ENCODE data around the gene PCP4. TPM values are rescaled to one million over a fixed set of nuclear protein-coding genes. Genes with fewer than 3 reads are reported as not detected.

PCP4 gene
- total and polyA plus RNA-seq, 2 experiments from 2014 or later, result 2.5 TPM; not detected in 1

DNA sequence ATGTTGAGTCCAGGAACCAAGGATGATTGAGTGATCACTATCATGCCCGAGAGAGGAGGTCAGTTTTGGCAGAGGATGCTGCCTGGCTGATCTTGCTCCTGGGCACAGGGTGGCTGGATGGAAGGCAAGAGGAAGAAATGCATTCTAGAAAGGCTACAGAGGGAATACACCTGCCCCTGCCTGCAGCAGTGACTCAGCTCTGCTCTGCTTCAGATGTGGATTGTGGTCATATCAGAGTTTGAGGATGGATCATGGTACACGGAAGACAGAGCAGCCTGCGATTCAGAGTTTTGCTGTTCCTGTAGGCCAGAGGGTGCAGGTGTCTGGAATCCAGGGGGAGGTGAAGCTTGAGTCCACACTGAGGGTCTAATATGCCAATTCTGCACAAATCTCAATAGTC is 37.2 kb downstream of the PCP4 start:
- Histone ChIP-seq H3K4me1 (ENCODE audit: low read depth) (no peaks in the 10 kb centered on the region), H3K36me3 (no peaks in the 10 kb centered on the region), H3K4me3 (no peak overlapping the region), H3K27ac (no peak overlapping the region), H3K27me3 (no peaks in the 10 kb centered on the region), H3K9me3 (ENCODE audit: low read depth) (no peaks in the 10 kb centered on the region)
- DNase-seq (ENCODE audit: low read depth in 1 of 2, low spot score in 1 of 2), result no peak
- TF ChIP-seq, protein P1, sequence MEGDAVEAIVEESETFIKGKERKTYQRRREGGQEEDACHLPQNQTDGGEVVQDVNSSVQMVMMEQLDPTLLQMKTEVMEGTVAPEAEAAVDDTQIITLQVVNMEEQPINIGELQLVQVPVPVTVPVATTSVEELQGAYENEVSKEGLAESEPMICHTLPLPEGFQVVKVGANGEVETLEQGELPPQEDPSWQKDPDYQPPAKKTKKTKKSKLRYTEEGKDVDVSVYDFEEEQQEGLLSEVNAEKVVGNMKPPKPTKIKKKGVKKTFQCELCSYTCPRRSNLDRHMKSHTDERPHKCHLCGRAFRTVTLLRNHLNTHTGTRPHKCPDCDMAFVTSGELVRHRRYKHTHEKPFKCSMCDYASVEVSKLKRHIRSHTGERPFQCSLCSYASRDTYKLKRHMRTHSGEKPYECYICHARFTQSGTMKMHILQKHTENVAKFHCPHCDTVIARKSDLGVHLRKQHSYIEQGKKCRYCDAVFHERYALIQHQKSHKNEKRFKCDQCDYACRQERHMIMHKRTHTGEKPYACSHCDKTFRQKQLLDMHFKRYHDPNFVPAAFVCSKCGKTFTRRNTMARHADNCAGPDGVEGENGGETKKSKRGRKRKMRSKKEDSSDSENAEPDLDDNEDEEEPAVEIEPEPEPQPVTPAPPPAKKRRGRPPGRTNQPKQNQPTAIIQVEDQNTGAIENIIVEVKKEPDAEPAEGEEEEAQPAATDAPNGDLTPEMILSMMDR (IDR thresholded peaks at IDR 0.05; ENCODE audit: low read depth, low read length), result no peak

- Histone ChIP-seq H3K36me3 (no peaks in the 10 kb centered on the region), H3K27me3 (no peaks in the 10 kb centered on the region), H3K27ac (no peak overlapping the region), H3K4me1 (ENCODE audit: low read depth) (no peaks in the 10 kb centered on the region), H3K9me3 (ENCODE audit: low read depth) (no peaks in the 10 kb centered on the region), H3K4me3 (no peak overlapping the region)
- DNase-seq (ENCODE audit: low read depth in 1 of 2, low spot score in 1 of 2), result no peak
- TF ChIP-seq, protein P1 (IDR thresholded peaks at IDR 0.05; ENCODE audit: low read depth, low read length), result no peak
These were observed 41.2 kb downstream of the PCP4 start for GRCh38 chr21:39908265-39908923.

GRCh38 chr21:39911286-39912199 is 44.3 kb downstream of the PCP4 start:
- Histone ChIP-seq H3K4me3 (no peak overlapping the region), H3K36me3 (no peaks in the 10 kb centered on the region), H3K9me3 (ENCODE audit: low read depth) (no peaks in the 10 kb centered on the region), H3K4me1 (ENCODE audit: low read depth) (no peaks in the 10 kb centered on the region), H3K27me3 (no peaks in the 10 kb centered on the region), H3K27ac (no peak overlapping the region)
- no peak for DNase-seq (ENCODE audit: low read depth in 1 of 2, low spot score in 1 of 2)
- TF ChIP-seq, protein P1 (IDR thresholded peaks at IDR 0.05; ENCODE audit: low read depth, low read length), result no peak

DNA sequence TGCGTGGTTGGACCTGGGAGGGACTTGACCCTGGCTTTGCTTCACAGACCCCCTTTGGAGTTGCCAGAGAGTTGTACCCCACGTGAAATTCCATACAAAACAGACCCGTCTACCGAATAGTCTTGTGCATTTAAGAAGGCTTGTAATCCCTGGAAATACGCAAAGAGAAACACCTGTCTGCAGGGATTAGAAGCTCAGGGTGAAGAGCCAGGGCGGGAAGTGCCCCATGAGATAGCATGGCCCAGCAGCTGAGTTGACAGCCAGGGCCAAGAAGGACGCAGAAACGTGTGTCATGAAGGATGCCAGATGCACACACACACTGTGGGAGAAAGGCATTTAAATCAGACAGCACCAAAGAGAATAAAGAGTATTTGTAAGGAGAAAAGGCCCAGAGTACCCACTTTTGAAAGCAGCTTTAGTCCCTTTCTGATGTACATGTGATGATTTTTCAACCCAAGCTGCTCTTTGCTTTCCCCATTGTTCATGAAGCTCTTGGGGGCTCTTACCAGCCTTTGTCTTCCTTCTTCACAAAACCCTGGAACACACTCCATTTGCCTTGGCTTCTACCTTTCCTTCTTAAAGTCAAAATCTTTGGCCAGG is 46.6 kb downstream of the PCP4 start:
- no peaks in the 10 kb centered on the region for H3K9me3 ChIP-seq (ENCODE audit: low read depth)
- no peak overlapping the region for H3K27ac ChIP-seq
- H3K27me3 ChIP-seq, result peaks cover 4% of the 10 kb centered on the region
- TF ChIP-seq, protein P1 (IDR thresholded peaks at IDR 0.05; ENCODE audit: low read depth, low read length), result no peak
- no peak overlapping the region for H3K4me3 ChIP-seq
- H3K4me1 ChIP-seq (ENCODE audit: low read depth), result no peaks in the 10 kb centered on the region
- no peaks in the 10 kb centered on the region for H3K36me3 ChIP-seq
- no peak for DNase-seq (ENCODE audit: low read depth in 1 of 2, low spot score in 1 of 2)

DNA sequence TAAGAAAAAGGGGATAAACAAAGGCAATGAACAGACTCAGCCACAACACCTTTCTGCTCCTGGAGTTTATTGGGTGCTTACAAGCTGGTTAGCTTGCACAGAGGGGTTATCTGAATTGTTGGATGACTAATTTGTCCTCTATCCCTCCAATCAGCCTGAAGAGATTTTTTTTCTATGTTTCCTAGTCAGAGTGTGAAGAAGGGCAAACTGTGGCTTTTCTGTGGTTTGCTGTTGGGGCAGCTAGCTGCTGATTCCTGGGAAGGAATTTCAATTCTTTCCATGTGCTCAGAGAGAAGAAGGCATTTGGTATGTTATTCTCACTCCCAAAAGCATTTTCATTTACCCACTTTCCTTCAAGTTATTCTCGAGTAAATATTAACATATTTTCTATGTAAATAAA is 48.6 kb downstream of the PCP4 start:
- H3K27ac ChIP-seq, result no peak overlapping the region
- no peaks in the 10 kb centered on the region for H3K36me3 ChIP-seq
- no peak overlapping the region for H3K4me3 ChIP-seq
- TF ChIP-seq, protein P1 (IDR thresholded peaks at IDR 0.05; ENCODE audit: low read depth, low read length), result no peak
- H3K9me3 ChIP-seq (ENCODE audit: low read depth), result no peaks in the 10 kb centered on the region
- no peak for DNase-seq (ENCODE audit: low read depth in 1 of 2, low spot score in 1 of 2)
- H3K27me3 ChIP-seq, result peaks cover 4% of the 10 kb centered on the region
- no peaks in the 10 kb centered on the region for H3K4me1 ChIP-seq (ENCODE audit: low read depth)

Measured in cardiac muscle cell (in vitro differentiated cells and primary cell).